H7 (cell line): ENCODE measurements around the gene RTBDN. TPM values are rescaled to one million over a fixed set of nuclear protein-coding genes. Genes with fewer than 3 reads are reported as not detected.

Experiments used
- DNase-seq: peaks from one replicate; pipeline ENCODE4 v3.0.0; 2012
- H3K27me3 ChIP-seq: 2 replicates; pipeline ENCODE4 v1.6.0; 2011; ENCODE audit warnings: mild to moderate bottlenecking, low read length; ENCODE audit not compliant: control insufficient read depth, insufficient read depth
- H3K36me3 ChIP-seq: replicated peaks from 2 replicates; pipeline ENCODE4 v1.5.1; 2011; ENCODE audit warnings: low read length; ENCODE audit not compliant: control insufficient read depth, insufficient read depth
- H3K4me3 ChIP-seq: 2 replicates; pipeline ENCODE4 v1.5.1; 2011; ENCODE audit warnings: low read depth, mild to moderate bottlenecking, control low read depth, low read length, moderate library complexity; ENCODE audit not compliant: insufficient read depth
- total RNA-seq: library from RNA; depleted of rRNA; stranded (reverse); fragments of >200 nt; shearing (Covaris generic); gene quantifications from 2 replicates; pipeline ENCODE4 v1.2.3, GENCODE V29; 2014

The RTBDN gene
- total RNA-seq, 1 experiment from 2014 or later, result 1.3 TPM

- no peak for DNase-seq
- Histone ChIP-seq H3K27me3 (peaks cover 17% of the 10 kb centered on the region), H3K36me3 (no peaks in the 10 kb centered on the region), H3K4me3 (no peak overlapping the region)
Measured at GRCh38 chr19:12787458-12787857, 46.9 kb downstream of the RTBDN start.

GRCh38 chr19:12786952-12787351 is 47.4 kb downstream of the RTBDN start:
- no peak overlapping the region for H3K4me3 ChIP-seq
- H3K27me3 ChIP-seq, result peaks cover 12% of the 10 kb centered on the region
- no peaks in the 10 kb centered on the region for H3K36me3 ChIP-seq
- no peak for DNase-seq

GRCh38 chr19:12786141-12786870 is 48.1 kb downstream of the RTBDN start:
- Histone ChIP-seq H3K27me3 (peaks cover 6% of the 10 kb centered on the region), H3K36me3 (no peaks in the 10 kb centered on the region), H3K4me3 (no peak overlapping the region)
- peak; percentile 61 for DNase-seq

- H3K4me3 ChIP-seq, result no peak overlapping the region
- H3K27me3 ChIP-seq, result peaks cover 2% of the 10 kb centered on the region; the same call in 1 of the 2 replicates
- H3K36me3 ChIP-seq, result no peaks in the 10 kb centered on the region
- DNase-seq, result no peak
Measured at GRCh38 chr19:12785431-12786031, 48.8 kb downstream of the RTBDN start.

- H3K27me3 ChIP-seq, result no peaks in the 10 kb centered on the region
- no peak overlapping the region for H3K4me3 ChIP-seq
- no peak for DNase-seq
- no peaks in the 10 kb centered on the region for H3K36me3 ChIP-seq
Measured at GRCh38 chr19:12784871-12785430, 49.4 kb downstream of the RTBDN start.

- no peak overlapping the region for H3K4me3 ChIP-seq
- no peaks in the 10 kb centered on the region for H3K36me3 ChIP-seq
- peak; percentile 19 for DNase-seq
- H3K27me3 ChIP-seq, result no peaks in the 10 kb centered on the region
Measured at GRCh38 chr19:12784394-12784870, 49.9 kb downstream of the RTBDN start.

- no peak overlapping the region for H3K4me3 ChIP-seq
- DNase-seq, result peak; percentile 59
- no peaks in the 10 kb centered on the region for H3K27me3 ChIP-seq
- H3K36me3 ChIP-seq, result no peaks in the 10 kb centered on the region
Measured at GRCh38 chr19:12783849-12784393, 50.5 kb downstream of the RTBDN start.

- peak; percentile 76 for DNase-seq
- no peaks in the 10 kb centered on the region for H3K27me3 ChIP-seq
- H3K36me3 ChIP-seq, result no peaks in the 10 kb centered on the region
- H3K4me3 ChIP-seq, result peak overlapping the region; percentile 63
Measured at GRCh38 chr19:12783291-12783848, 51.0 kb downstream of the RTBDN start.

GRCh38 chr19:12782424-12783290 is 51.7 kb downstream of the RTBDN start:
- Histone ChIP-seq H3K36me3 (no peaks in the 10 kb centered on the region), H3K27me3 (no peaks in the 10 kb centered on the region), H3K4me3 (peak overlapping the region; percentile 63)
- DNase-seq, result peak; percentile 89

GRCh38 chr19:12782174-12782423 is 52.3 kb downstream of the RTBDN start:
- H3K36me3 ChIP-seq, result no peaks in the 10 kb centered on the region
- no peak for DNase-seq
- H3K4me3 ChIP-seq, result peak overlapping the region; percentile 63
- no peaks in the 10 kb centered on the region for H3K27me3 ChIP-seq

GRCh38 chr19:12779162-12779993 is 55.0 kb downstream of the RTBDN start:
- peaks cover under 1% of the 10 kb centered on the region; the same call in 1 of the 2 replicates for H3K36me3 ChIP-seq
- no peak overlapping the region for H3K4me3 ChIP-seq
- H3K27me3 ChIP-seq, result no peaks in the 10 kb centered on the region; the same call in 1 of the 2 replicates
- peak; percentile 64 for DNase-seq

GRCh38 chr19:12778905-12779161 is 55.5 kb downstream of the RTBDN start:
- H3K4me3 ChIP-seq, result peak overlapping the region; percentile 54; the same call in 1 of the 2 replicates
- H3K36me3 ChIP-seq, result peaks cover 3% of the 10 kb centered on the region
- peak; percentile 54 for DNase-seq
- no peaks in the 10 kb centered on the region; the same call in 1 of the 2 replicates for H3K27me3 ChIP-seq

- Histone ChIP-seq H3K4me3 (peak overlapping the region; percentile 54), H3K27me3 (no peaks in the 10 kb centered on the region; the same call in 1 of the 2 replicates), H3K36me3 (peaks cover 3% of the 10 kb centered on the region)
- peak; percentile 82 for DNase-seq
Measured at GRCh38 chr19:12778017-12778904, 56.1 kb downstream of the RTBDN start.
